GM20000 (cell line): ENCODE measurements around the gene CBX4.

Experiments
- DNase-seq: peaks from one replicate; pipeline ENCODE4 v3.0.0; 2012; ENCODE audit warnings: low spot score
- CTCF ChIP-seq: IDR thresholded peaks from 2 replicates; pipeline ENCODE4 v1.5.1; 2012; ENCODE audit warnings: mild to moderate bottlenecking, control low read depth; ENCODE audit errors: extremely low read depth, missing control alignments

The CBX4 gene

DNA sequence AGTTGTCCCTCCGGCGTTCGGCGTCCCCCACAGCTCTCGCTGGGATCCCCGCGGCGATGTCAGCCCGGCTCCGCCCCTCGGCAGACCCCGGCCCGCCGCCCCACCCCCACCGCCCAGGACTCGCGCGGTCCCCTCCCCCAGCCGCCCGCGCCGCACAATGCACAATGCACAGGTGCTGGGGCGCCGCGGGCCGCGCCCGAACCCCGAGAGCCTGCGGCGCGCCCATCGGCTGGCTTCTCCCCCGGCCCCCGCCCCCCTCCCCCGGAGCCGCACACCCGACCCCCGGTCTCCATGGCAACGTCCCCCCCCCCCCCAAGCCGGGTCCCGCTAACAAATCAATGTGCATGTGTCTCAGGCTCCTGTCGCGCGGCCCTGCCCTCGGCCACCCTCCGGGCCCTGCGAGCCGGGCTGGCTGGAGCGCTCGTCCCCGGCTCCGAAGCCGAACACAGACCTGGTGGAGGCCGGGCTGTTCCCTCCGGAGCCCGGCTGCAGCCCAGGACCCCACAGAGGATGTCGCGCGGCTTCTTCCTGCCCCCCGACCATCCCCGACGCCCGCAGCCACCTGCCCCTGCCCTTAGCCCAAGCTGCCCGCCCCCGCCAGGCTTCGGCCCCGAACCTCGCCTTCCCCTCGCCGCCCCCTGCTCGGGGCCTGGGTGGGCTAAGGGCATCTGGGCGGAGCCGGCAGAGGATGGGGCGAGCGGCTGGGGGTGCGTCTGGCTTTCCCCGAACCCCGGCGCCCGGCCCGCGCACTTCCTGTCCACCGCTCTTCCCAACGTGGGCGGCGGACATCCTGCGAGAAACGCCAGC is 41.5 kb downstream of the CBX4 start:
- TF ChIP-seq CTCF: no peak
- no peak for DNase-seq

DNA sequence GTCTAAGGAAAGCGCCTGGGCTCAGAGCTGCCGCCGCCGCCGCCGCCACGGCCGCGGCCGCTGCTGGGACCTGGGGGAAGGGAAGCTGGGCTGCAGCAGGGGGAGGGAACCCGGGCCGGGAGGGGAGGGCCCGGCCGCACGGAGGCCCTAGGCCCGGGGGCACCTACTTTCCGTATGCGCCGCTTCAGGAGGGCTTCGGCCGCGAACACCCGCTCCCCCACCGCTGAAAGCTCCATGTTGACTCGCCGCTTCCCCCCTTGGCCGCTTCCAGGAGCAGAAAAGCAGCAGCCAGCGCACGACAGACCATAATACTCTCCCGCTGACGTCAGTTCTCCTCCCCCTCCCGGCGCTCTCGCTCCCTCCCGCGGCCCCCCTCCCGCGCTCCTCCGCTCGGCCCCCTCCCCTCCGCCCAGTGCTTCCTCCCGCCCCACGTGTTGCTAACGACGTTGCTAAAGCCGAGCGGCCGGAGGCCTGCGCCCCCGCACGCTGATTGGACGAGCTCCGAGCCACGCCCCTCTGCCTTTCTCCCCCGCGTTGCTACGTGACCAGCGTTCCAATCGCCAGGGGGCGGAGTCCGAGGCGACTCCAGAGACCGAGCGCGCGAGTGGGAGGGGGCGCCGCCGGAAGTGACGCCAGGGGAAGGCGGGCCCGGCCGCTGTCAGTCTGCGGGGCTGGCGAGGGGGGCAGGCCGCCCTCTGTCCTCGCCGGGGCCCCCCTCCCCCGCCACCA is 42.3 kb downstream of the CBX4 start, which contains the start of gene CBX8:
TSS of gene CBX8 (minus strand) at position 315 of the 729 bp plus-strand sequence. CDS start at position 236, 79 bp downstream.
- DNase-seq: peak; percentile 100
- TF ChIP-seq CTCF: no peak

GRCh38 chr17:79796444-79796762 is 42.8 kb downstream of the CBX4 start:
- TF ChIP-seq CTCF: no peak
- DNase-seq: peak; percentile 68

DNA sequence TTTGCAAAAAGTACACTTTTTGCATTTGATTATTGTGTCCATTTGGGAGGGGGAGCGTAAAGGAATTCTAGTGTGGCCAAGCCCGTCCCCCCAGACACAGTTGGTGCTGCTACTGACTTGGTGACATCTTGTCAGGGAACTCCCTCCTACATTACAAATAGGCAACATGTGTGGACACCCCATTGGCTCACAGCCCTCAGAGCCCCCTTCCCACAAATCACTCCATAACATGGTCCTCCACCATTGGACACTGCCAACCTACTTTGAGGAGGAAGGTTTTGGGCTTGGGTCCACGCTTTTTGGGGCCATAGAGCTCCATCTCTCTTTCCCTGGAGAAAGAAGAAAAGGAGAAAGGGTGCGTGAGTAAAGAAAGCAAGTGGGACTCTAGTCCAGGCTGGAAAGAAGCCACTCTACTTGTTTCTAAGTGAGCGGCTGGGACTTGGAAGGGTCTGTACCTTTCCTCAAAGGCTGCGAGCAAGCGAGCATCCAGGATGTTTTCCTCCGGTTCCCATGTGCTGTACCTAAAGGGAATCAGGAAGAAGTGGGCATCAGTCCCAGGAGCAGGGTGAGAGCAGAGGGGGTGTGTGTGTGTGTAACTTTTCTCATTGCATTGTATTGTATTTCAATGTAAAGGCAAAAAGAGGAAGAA is 43.3 kb downstream of the CBX4 start:
- no peak for TF ChIP-seq CTCF
- no peak for DNase-seq

GRCh38 chr17:79794659-79795511 is 44.4 kb downstream of the CBX4 start:
- DNase-seq: no peak
- no peak for TF ChIP-seq CTCF

- TF ChIP-seq CTCF: no peak
- DNase-seq: no peak
Measured at GRCh38 chr17:79793924-79794304, 45.3 kb downstream of the CBX4 start.
